A204.1 (cell line): ENCODE data around the gene MMP3.

Source experiments
- FAIRE-seq: peaks from 2 replicates; lab custom pipeline; 2012; peaks lifted over from hg19 to GRCh38; lab: Jason Lieb, UNC

Gene MMP3

GRCh38 chr11:102831489-102832440 is 11.6 kb downstream of the MMP3 start:
- no peak for FAIRE-seq

DNA sequence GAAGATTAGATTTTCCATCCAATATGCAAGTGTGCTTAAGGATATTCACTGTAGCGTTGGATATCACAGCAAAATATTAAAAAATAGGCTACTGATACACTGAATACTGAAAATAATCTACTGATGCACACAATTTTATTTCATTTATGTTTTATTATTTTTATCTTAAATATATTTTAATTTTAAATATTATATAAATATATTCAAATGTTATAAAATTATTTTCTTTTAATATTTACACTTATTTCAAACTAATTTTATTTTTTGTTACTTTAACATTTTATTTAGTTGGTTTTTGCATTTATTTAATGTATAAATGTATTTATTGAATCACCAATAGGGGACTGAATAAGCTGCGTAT is 12.3 kb downstream of the MMP3 start:
- peak; percentile 82 for FAIRE-seq

DNA sequence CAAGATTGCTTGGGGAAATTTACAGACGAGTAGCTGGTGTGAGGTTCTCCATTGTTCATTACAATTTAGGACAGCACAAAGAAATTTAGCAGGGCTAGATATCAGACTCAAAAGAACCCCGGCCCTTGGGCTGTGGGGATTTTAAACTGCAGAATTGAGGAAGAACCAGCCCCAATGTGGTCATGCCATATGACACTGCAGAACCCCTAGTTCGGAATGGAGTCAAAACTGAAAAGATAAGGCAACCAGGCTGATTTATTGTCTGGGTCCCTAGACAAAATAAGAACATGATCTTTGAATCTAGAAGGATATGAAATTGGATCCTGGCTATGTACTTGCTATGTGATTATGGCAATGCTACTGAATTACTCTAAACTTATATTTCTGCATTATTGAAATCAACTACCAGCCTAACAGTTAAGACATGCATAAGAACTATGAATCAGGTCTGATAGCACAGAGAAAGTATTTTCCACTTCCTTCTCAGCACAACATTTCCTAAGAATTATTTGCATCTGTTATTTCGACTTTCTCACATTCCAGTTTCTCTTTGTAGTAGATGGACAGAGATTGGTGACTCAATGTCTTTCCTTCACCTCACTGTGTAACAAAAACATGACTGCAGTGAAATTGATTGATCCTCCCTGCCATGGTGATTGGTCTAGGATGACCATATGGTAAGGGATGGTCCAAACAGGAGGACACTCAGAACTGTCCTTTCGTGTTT is 13.2 kb downstream of the MMP3 start:
- no peak for FAIRE-seq

DNA sequence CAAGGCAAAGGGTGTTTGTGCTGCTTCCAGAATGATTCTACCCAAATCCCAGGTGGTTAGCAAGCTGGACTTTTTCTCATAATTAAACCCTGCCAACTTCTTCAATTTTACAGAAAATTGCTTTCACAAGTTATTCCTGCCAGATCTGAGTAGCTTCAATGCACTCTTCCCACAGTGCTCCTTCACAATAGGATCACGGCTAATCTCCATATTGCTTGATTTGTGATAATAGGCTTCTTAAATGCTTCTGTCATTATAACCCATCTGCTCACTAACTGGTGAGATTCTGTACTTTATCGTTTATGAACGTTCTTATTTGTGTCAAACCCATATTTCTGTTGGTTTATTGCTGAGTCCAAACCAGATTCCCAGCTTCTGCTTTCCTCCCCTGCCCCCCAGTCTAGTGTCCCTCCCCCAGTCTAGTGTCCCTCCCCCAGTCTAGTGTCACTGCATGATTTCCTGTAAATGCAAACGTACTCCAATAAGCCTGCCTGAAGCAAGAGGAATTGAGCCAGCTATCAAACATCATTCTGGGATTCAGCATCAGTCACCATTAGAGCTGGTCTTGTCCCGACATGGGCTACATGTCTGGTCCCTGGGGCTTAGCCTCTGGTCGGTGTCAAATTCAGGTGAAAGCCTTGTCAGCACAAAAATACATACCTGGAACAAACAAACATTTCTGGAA is 14.0 kb downstream of the MMP3 start:
- FAIRE-seq = no peak

DNA sequence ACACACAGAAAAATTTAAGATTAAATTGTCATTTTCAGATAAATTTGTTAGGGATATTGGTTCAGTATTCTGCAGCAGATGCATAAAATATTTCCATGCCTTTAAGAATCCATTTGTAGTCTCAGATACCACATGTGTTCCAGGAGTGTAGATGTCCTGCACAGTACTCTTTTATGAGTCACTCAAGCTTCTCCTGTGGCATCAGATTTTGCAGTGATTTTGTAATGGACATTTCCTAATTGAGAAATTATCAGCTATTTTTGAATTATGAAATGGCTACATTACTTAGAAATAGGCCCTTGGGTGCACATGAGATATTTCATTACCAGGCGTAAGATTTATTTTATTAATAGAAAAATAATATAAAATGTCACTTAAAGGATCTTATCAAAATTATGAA is 18.9 kb downstream of the MMP3 start:
- no peak for FAIRE-seq

DNA sequence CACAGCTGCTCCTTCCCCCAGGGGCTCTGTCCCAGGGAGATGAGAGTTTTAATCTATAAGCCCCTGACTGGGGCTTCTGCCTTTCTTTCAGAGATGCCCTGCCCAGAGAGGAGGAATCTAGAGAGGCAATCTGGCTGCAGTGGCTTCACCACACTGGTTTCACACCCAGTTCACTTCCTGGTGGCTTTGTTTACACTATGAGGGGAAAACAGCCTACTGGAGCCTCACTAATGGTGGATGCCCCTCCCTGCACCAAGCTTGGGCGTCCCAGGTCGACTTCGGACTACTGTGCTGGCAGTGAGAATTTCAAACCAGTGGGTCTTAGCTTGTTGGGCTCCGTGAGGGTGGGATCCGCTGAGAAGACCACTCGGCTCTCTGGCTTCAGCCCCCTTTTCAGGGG is 23.9 kb downstream of the MMP3 start:
- FAIRE-seq = no peak

DNA sequence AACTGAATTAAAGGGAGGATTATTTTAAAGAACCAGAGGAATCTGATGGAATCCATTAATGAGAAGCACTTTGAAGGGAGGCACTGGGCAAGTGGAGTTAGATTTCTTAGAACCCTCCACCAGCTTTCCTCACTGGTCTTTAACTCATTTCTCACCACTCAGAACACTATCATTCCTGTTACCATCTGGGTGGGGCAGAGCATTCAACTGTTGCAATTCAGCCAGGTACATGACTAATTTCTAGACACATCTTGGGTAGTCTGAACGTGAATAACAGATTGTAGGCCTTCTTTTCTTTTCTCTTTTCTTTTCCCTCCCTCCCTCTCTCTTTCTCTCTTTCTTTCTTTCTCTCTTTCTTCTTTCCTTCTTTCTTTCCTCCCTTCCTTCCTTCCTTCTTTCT is 29.9 kb downstream of the MMP3 start:
- FAIRE-seq = no peak

- FAIRE-seq = no peak
These were observed 31.2 kb downstream of the MMP3 start for GRCh38 chr11:102812188-102812587.

- FAIRE-seq = peak; percentile 40
These were observed 32.3 kb downstream of the MMP3 start for GRCh38 chr11:102810950-102811660.

- FAIRE-seq = no peak
These were observed 33.4 kb downstream of the MMP3 start for GRCh38 chr11:102809971-102810370.

DNA sequence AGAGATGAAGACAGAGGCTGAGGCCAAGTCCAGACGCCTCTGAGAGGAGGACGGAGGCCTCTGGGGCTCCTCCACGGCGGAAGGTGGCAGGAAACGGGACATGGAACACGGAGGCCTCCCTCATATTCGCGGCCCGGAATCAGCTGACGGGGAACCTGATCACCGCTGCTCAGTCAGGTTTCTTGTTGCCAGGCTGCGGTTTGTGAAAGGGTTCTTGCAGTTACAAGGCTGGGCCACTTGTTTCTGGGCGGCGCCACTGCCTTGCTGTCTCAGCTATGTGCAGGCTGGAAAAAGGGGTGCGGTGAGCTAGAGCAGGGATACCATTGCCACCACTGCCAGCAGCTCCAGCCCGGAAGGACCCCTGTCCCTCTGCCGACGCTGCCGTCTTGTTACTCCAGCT is 35.5 kb downstream of the MMP3 start:
- no peak for FAIRE-seq

DNA sequence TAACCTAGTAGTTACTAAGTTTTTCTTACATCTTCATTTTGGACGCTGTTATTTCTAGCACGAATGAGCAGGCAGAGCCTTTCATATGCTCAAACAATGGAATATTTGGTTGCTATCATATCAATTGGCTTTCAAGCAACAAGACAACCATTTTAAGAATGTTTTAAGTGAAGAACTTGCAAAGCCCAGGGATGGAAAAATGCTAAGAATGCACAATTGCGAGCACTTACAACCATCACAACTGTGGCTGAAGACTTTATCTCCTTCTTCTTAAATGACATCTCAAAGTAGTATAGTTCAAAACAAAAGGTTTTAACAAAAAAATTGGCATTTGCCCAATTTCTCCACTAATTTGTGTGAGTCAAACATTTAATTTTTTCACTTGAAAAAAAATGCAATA is 37.1 kb downstream of the MMP3 start:
- no peak for FAIRE-seq

GRCh38 chr11:102802341-102802740 is 41.1 kb downstream of the MMP3 start:
- no peak for FAIRE-seq

GRCh38 chr11:102800767-102801166 is 42.6 kb downstream of the MMP3 start:
- no peak for FAIRE-seq

- FAIRE-seq = no peak
These were observed 43.6 kb downstream of the MMP3 start for GRCh38 chr11:102799681-102800340.

DNA sequence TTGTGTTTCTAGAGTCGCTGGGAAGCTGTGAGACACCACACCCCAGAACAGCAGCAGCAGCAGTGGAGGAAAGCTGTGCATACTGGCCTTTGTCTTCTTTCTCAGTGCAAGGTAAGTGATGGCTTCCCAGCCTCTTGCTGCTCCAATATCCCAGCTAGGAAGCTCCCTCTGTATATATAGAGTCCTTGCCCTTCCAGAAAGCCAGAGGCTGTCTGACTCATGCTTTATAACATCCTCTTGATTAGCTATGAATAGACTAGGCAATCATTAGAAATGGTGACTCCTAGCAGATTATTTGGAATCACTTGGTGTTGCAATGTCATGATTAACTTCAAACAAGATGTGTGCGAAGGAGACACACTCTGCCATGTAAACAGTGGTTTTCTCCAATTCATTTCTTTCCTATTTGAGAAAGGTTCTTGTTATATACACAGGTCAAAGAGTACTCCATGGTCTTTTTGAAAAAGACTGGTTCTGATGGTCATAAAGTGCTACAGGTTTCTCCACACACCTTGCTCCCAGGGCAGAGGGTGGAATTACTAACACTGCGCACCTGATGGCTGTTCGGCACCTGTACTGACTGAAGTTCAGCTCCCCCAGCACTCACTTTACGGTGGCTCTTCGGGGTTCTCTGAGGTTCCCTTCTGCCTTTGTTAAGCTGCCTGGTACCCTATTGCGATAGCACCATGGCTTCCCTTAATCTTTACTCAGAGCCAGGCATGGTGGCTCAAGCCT is 45.2 kb downstream of the MMP3 start, which contains the start of gene MMP1:
Gene MMP1 (minus strand): TSS at position 149 of the 735 bp plus-strand sequence. CDS start 68 bp downstream, at position 81.
- no peak for FAIRE-seq

DNA sequence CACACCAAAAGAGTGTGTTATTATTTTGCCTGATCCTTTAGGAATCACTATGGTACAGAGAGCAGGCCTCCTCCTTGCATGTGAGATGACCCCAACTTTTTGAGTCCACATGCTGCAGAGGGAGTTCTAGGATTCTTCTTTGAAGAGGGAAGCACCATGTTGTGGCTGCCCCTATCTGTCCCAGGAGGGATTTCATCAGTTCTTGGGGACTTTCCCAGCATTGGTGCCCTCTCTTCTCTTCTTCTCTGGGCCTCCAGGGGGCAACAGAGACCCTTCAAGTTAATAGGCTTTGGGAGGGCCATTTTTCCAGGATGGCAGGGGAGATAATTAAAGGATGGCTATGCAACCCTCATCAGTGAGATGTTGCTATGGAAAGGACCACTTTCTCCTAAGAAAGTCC is 49.0 kb downstream of the MMP3 start:
- FAIRE-seq = no peak

- FAIRE-seq = no peak
These were observed 49.6 kb downstream of the MMP3 start for GRCh38 chr11:102793677-102794290.

- no peak for FAIRE-seq
These were observed 50.8 kb downstream of the MMP3 start for GRCh38 chr11:102792604-102793003.

- no peak for FAIRE-seq
These were observed 52.0 kb downstream of the MMP3 start for GRCh38 chr11:102791271-102792036.
